GM23338 (cell line): ENCODE measurements around the gene TSPAN10. TPM values are rescaled to one million over a fixed set of nuclear protein-coding genes. Genes with fewer than 3 reads are reported as not detected.

Experiments used
- ATAC-seq: fragments of 200-7000 bp; cut with Tn5 transposase; 3 replicates; pipeline ENCODE4 v1.9.1; 2020
- DNase-seq: peaks from one replicate; pipeline ENCODE4 v3.0.0-alpha.2; 2015; ENCODE audit warnings: low spot score
- H2AFZ ChIP-seq: fragments of 200-600 bp; sonication (generic); 2 replicates; pipeline ENCODE4 v1.8.0; 2016; ENCODE audit warnings: antibody characterized with exemption, mild to moderate bottlenecking, moderate library complexity
- H3F3A ChIP-seq: fragments of 200-600 bp; sonication (generic); replicated peaks from 2 replicates; pipeline ENCODE4 v1.8.0; 2017; ENCODE audit warnings: antibody characterized with exemption, mixed run types, low read depth
- H3K27ac ChIP-seq: fragments of 200-600 bp; sonication (generic); 2 replicates; pipeline ENCODE4 v1.6.1; 2016; ENCODE audit warnings: low read depth
- H3K27me3 ChIP-seq: fragments of 200-600 bp; sonication (generic); 2 replicates; pipeline ENCODE4 v1.8.0; 2016; ENCODE audit warnings: mild to moderate bottlenecking, mixed run types, moderate library complexity; ENCODE audit not compliant: insufficient read depth
- H3K36me3 ChIP-seq: fragments of 200-600 bp; sonication (generic); 2 replicates; pipeline ENCODE4 v1.8.0; 2016; ENCODE audit warnings: mild to moderate bottlenecking; ENCODE audit not compliant: insufficient read depth
- H3K4me1 ChIP-seq: fragments of 200-600 bp; sonication (generic); 2 replicates; pipeline ENCODE4 v1.8.0; 2016; ENCODE audit warnings: mild to moderate bottlenecking, moderate library complexity; ENCODE audit not compliant: insufficient read depth
- H3K4me2 ChIP-seq: fragments of 200-600 bp; sonication (generic); 2 replicates; pipeline ENCODE4 v1.7.1; 2017; ENCODE audit warnings: mixed run types
- H3K4me3 ChIP-seq: fragments of 200-600 bp; sonication (generic); 2 replicates; pipeline ENCODE4 v1.6.1; 2016; ENCODE audit warnings: mixed run types
- H3K79me2 ChIP-seq: fragments of 200-600 bp; sonication (generic); replicated peaks from 2 replicates; pipeline ENCODE4 v1.8.0; 2017; ENCODE audit warnings: mild to moderate bottlenecking; ENCODE audit not compliant: insufficient read depth
- H3K9me2 ChIP-seq: fragments of 200-600 bp; sonication (generic); 2 replicates; pipeline ENCODE4 v1.8.0; 2017; ENCODE audit not compliant: insufficient read depth
- H4K20me1 ChIP-seq: fragments of 200-600 bp; sonication (generic); replicated peaks from 2 replicates; pipeline ENCODE4 v1.8.0; 2017; ENCODE audit warnings: mild to moderate bottlenecking; ENCODE audit not compliant: insufficient read depth
- H3K27ac Mint-ChIP-seq: 2 replicates; pipeline ENCODE4 v1.8.0; 2020; ENCODE audit warnings: inconsistent platforms, mild to moderate bottlenecking, moderate library complexity, mixed read lengths
- H3K27me3 Mint-ChIP-seq: 3 replicates; pipeline ENCODE4 v1.8.0; 2022; ENCODE audit warnings: low read depth, mild to moderate bottlenecking, moderate library complexity, mixed read lengths, inconsistent platforms; ENCODE audit not compliant: insufficient read depth, poor library complexity
- H3K36me3 Mint-ChIP-seq: 3 replicates; pipeline ENCODE4 v1.8.0; 2021; ENCODE audit warnings: low read depth, mild to moderate bottlenecking, inconsistent platforms, moderate library complexity, mixed read lengths
- H3K4me1 Mint-ChIP-seq: 3 replicates; pipeline ENCODE4 v1.8.0; 2020; ENCODE audit warnings: mild to moderate bottlenecking, inconsistent platforms, mixed read lengths
- H3K4me3 Mint-ChIP-seq: 3 replicates; pipeline ENCODE4 v1.8.0; 2021; ENCODE audit warnings: moderate library complexity, mild to moderate bottlenecking, inconsistent platforms, mixed read lengths
- H3K9me3 Mint-ChIP-seq: 3 replicates; pipeline ENCODE4 v1.8.0; 2020; ENCODE audit warnings: moderate library complexity, mild to moderate bottlenecking, inconsistent platforms, mixed read lengths
- CREB1 ChIP-seq: fragments of 250-450 bp; sonication (Bioruptor Pico); IDR thresholded peaks from 2 replicates; pipeline ENCODE4 v1.5.0; 2020; ENCODE audit warnings: low read depth, mild to moderate bottlenecking, moderate library complexity
- EZH2 ChIP-seq: fragments of 200-600 bp; sonication (generic); IDR thresholded peaks from one replicate; pipeline ENCODE4 v1.8.0; 2017; ENCODE audit warnings: antibody characterized with exemption, mild to moderate bottlenecking, low read depth; ENCODE audit not compliant: unreplicated experiment
- JUNB ChIP-seq: IDR thresholded peaks from one replicate; pipeline ENCODE4 v1.6.1; 2016; ENCODE audit warnings: antibody characterized with exemption; ENCODE audit not compliant: unreplicated experiment
- NANOG ChIP-seq: IDR thresholded peaks from 2 replicates; pipeline ENCODE4 v1.6.1; 2016; ENCODE audit warnings: antibody characterized with exemption, borderline replicate concordance
- POLR2AphosphoS5 ChIP-seq: IDR thresholded peaks from 2 replicates; pipeline ENCODE4 v1.6.1; 2016; ENCODE audit warnings: antibody characterized with exemption, low read depth
- ZNF114 ChIP-seq: fragments of 250-450 bp; sonication (Bioruptor Pico); IDR thresholded peaks from 2 replicates; pipeline ENCODE4 v1.5.0; 2020; ENCODE audit warnings: mild to moderate bottlenecking, moderate library complexity
- ZNF331 ChIP-seq: fragments of 250-450 bp; sonication (Bioruptor Pico); IDR thresholded peaks from 2 replicates; pipeline ENCODE4 v1.5.0; 2020; ENCODE audit warnings: low read depth, mild to moderate bottlenecking, moderate library complexity
- polyA plus RNA-seq: library from polyadenylated mRNA; unstranded; fragments of >200 nt; fragmentation: Nextera tagmentation; extraction: Ambion mirVana; gene quantifications from 2 replicates; pipeline ENCODE4 v1.2.1, GENCODE V29; 2016
- total RNA-seq: library from RNA; depleted of rRNA; stranded (reverse); fragments of >200 nt; shearing (Covaris generic); gene quantifications from 2 replicates; pipeline ENCODE4 v1.2.3, GENCODE V29; 2014
- TF ChIP-seq, protein P1 (sequence below): fragments of 250-450 bp; sonication (Bioruptor Pico); IDR thresholded peaks from 2 replicates; pipeline ENCODE4 v1.5.0; 2020; ENCODE audit warnings: mild to moderate bottlenecking, moderate library complexity
- TF ChIP-seq, protein P2 (sequence below): IDR thresholded peaks from one replicate; pipeline ENCODE4 v1.6.1; 2018; ENCODE audit warnings: antibody characterized with exemption; ENCODE audit not compliant: unreplicated experiment
- TF ChIP-seq, protein P3 (sequence below): IDR thresholded peaks from 2 replicates; pipeline ENCODE4 v1.6.1; 2016; ENCODE audit warnings: antibody characterized with exemption
- TF ChIP-seq, protein P4 (sequence below), 2 experiments: fragments of 200-600 bp in 1 of 2; sonication (generic) in 1 of 2; conservative IDR thresholded peaks; 2 replicates each; pipeline versions ENCODE4 v1.5.1 to v1.6.1; 2016 to 2017; ENCODE audit warnings: antibody characterized with exemption in 2 of 2, low read depth in 2 of 2, mild to moderate bottlenecking in 2 of 2, moderate library complexity in 1 of 2

Gene TSPAN10
- total and polyA plus RNA-seq, 2 experiments from 2014 or later: 0.66 to 1.2 TPM

DNA sequence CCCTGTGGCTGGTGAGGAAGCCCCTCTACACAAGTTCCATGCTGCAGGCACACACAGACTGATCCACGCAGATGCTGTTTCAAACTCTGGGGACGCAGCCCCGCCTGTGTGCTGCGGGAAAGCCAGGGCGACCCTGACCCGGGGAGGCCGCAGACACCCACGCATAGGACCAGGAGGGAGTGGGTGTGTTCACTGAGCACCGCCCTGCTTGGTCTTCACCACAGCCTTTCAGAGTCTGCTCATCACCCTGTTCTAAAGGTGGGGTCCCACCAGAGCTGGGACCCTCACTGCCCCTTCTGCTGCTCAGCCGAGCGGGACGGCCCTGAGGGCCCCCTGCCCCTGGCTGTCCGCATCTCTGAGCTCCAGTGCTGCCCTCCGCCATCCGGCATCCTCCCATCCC is 7.5 kb downstream of the TSPAN10 start:
- Mint-ChIP-seq H3K9me3 (peaks cover 5% of the 10 kb centered on the region; the same call in 1 of the 3 replicates), H3K4me1 (peaks cover 6% of the 10 kb centered on the region), H3K4me3 (no peak overlapping the region), H3K27me3 (peaks cover 33% of the 10 kb centered on the region), H3K27ac (no peak overlapping the region), H3K36me3 (no peaks in the 10 kb centered on the region)
- Histone ChIP-seq H3K9me2 (no peaks in the 10 kb centered on the region), H2AFZ (no peak overlapping the region), H3K4me3 (no peak overlapping the region), H3K4me1 (peaks cover 11% of the 10 kb centered on the region), H3K36me3 (no peaks in the 10 kb centered on the region), H3K27me3 (peaks cover 30% of the 10 kb centered on the region), H3K79me2 (no peaks in the 10 kb centered on the region), H3K27ac (no peak overlapping the region), H4K20me1 (no peaks in the 10 kb centered on the region), H3F3A (peaks cover 13% of the 10 kb centered on the region; the same call in 1 of the 2 replicates), H3K4me2 (no peak overlapping the region)
- DNase-seq: no peak
- no peak for TF ChIP-seq POLR2AphosphoS5
- no peak for TF ChIP-seq JUNB
- TF ChIP-seq, protein P1, sequence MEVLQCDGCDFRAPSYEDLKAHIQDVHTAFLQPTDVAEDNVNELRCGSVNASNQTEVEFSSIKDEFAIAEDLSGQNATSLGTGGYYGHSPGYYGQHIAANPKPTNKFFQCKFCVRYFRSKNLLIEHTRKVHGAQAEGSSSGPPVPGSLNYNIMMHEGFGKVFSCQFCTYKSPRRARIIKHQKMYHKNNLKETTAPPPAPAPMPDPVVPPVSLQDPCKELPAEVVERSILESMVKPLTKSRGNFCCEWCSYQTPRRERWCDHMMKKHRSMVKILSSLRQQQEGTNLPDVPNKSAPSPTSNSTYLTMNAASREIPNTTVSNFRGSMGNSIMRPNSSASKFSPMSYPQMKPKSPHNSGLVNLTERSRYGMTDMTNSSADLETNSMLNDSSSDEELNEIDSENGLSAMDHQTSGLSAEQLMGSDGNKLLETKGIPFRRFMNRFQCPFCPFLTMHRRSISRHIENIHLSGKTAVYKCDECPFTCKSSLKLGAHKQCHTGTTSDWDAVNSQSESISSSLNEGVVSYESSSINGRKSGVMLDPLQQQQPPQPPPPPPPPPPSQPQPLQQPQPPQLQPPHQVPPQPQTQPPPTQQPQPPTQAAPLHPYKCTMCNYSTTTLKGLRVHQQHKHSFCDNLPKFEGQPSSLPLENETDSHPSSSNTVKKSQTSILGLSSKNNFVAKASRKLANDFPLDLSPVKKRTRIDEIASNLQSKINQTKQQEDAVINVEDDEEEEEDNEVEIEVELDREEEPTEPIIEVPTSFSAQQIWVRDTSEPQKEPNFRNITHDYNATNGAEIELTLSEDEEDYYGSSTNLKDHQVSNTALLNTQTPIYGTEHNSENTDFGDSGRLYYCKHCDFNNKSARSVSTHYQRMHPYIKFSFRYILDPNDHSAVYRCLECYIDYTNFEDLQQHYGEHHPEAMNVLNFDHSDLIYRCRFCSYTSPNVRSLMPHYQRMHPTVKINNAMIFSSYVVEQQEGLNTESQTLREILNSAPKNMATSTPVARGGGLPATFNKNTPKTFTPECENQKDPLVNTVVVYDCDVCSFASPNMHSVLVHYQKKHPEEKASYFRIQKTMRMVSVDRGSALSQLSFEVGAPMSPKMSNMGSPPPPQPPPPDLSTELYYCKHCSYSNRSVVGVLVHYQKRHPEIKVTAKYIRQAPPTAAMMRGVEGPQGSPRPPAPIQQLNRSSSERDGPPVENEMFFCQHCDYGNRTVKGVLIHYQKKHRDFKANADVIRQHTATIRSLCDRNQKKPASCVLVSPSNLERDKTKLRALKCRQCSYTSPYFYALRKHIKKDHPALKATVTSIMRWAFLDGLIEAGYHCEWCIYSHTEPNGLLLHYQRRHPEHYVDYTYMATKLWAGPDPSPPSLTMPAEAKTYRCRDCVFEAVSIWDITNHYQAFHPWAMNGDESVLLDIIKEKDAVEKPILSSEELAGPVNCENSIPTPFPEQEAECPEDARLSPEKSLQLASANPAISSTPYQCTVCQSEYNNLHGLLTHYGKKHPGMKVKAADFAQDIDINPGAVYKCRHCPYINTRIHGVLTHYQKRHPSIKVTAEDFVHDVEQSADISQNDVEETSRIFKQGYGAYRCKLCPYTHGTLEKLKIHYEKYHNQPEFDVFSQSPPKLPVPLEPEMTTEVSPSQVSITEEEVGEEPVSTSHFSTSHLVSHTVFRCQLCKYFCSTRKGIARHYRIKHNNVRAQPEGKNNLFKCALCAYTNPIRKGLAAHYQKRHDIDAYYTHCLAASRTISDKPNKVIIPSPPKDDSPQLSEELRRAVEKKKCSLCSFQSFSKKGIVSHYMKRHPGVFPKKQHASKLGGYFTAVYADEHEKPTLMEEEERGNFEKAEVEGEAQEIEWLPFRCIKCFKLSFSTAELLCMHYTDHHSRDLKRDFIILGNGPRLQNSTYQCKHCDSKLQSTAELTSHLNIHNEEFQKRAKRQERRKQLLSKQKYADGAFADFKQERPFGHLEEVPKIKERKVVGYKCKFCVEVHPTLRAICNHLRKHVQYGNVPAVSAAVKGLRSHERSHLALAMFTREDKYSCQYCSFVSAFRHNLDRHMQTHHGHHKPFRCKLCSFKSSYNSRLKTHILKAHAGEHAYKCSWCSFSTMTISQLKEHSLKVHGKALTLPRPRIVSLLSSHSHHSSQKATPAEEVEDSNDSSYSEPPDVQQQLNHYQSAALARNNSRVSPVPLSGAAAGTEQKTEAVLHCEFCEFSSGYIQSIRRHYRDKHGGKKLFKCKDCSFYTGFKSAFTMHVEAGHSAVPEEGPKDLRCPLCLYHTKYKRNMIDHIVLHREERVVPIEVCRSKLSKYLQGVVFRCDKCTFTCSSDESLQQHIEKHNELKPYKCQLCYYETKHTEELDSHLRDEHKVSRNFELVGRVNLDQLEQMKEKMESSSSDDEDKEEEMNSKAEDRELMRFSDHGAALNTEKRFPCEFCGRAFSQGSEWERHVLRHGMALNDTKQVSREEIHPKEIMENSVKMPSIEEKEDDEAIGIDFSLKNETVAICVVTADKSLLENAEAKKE (CRISPR knock-in tag): no peak
- no peak for TF ChIP-seq ZNF331 (CRISPR knock-in tag)
- TF ChIP-seq NANOG: no peak
- no peak for TF ChIP-seq CREB1 (CRISPR knock-in tag)
- TF ChIP-seq, protein P2, sequence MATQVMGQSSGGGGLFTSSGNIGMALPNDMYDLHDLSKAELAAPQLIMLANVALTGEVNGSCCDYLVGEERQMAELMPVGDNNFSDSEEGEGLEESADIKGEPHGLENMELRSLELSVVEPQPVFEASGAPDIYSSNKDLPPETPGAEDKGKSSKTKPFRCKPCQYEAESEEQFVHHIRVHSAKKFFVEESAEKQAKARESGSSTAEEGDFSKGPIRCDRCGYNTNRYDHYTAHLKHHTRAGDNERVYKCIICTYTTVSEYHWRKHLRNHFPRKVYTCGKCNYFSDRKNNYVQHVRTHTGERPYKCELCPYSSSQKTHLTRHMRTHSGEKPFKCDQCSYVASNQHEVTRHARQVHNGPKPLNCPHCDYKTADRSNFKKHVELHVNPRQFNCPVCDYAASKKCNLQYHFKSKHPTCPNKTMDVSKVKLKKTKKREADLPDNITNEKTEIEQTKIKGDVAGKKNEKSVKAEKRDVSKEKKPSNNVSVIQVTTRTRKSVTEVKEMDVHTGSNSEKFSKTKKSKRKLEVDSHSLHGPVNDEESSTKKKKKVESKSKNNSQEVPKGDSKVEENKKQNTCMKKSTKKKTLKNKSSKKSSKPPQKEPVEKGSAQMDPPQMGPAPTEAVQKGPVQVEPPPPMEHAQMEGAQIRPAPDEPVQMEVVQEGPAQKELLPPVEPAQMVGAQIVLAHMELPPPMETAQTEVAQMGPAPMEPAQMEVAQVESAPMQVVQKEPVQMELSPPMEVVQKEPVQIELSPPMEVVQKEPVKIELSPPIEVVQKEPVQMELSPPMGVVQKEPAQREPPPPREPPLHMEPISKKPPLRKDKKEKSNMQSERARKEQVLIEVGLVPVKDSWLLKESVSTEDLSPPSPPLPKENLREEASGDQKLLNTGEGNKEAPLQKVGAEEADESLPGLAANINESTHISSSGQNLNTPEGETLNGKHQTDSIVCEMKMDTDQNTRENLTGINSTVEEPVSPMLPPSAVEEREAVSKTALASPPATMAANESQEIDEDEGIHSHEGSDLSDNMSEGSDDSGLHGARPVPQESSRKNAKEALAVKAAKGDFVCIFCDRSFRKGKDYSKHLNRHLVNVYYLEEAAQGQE: no peak
- TF ChIP-seq, protein P3, sequence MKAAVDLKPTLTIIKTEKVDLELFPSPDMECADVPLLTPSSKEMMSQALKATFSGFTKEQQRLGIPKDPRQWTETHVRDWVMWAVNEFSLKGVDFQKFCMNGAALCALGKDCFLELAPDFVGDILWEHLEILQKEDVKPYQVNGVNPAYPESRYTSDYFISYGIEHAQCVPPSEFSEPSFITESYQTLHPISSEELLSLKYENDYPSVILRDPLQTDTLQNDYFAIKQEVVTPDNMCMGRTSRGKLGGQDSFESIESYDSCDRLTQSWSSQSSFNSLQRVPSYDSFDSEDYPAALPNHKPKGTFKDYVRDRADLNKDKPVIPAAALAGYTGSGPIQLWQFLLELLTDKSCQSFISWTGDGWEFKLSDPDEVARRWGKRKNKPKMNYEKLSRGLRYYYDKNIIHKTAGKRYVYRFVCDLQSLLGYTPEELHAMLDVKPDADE: no peak
- TF ChIP-seq, protein P4, sequence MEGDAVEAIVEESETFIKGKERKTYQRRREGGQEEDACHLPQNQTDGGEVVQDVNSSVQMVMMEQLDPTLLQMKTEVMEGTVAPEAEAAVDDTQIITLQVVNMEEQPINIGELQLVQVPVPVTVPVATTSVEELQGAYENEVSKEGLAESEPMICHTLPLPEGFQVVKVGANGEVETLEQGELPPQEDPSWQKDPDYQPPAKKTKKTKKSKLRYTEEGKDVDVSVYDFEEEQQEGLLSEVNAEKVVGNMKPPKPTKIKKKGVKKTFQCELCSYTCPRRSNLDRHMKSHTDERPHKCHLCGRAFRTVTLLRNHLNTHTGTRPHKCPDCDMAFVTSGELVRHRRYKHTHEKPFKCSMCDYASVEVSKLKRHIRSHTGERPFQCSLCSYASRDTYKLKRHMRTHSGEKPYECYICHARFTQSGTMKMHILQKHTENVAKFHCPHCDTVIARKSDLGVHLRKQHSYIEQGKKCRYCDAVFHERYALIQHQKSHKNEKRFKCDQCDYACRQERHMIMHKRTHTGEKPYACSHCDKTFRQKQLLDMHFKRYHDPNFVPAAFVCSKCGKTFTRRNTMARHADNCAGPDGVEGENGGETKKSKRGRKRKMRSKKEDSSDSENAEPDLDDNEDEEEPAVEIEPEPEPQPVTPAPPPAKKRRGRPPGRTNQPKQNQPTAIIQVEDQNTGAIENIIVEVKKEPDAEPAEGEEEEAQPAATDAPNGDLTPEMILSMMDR (conservative IDR thresholded peaks at IDR 0.05; ENCODE audit: low read depth in 2 of 2): no peak
- no peak for TF ChIP-seq ZNF114 (CRISPR knock-in tag)
- TF ChIP-seq EZH2: no peak
- no peak for ATAC-seq
